NCI-H128 (cell line): ENCODE measurements around the gene RBM19.
"Not testable (repeated sequence)": the region's sequence is repeated elsewhere in the genome, so short reads cannot be mapped to it uniquely, and the experiment has no call there.

Experiments
- DNase-seq: peaks from one replicate; lab custom pipeline; 2025; ENCODE audit not compliant: unreplicated experiment; lab: John Stamatoyannopoulos, UW

The RBM19 gene, protein sequence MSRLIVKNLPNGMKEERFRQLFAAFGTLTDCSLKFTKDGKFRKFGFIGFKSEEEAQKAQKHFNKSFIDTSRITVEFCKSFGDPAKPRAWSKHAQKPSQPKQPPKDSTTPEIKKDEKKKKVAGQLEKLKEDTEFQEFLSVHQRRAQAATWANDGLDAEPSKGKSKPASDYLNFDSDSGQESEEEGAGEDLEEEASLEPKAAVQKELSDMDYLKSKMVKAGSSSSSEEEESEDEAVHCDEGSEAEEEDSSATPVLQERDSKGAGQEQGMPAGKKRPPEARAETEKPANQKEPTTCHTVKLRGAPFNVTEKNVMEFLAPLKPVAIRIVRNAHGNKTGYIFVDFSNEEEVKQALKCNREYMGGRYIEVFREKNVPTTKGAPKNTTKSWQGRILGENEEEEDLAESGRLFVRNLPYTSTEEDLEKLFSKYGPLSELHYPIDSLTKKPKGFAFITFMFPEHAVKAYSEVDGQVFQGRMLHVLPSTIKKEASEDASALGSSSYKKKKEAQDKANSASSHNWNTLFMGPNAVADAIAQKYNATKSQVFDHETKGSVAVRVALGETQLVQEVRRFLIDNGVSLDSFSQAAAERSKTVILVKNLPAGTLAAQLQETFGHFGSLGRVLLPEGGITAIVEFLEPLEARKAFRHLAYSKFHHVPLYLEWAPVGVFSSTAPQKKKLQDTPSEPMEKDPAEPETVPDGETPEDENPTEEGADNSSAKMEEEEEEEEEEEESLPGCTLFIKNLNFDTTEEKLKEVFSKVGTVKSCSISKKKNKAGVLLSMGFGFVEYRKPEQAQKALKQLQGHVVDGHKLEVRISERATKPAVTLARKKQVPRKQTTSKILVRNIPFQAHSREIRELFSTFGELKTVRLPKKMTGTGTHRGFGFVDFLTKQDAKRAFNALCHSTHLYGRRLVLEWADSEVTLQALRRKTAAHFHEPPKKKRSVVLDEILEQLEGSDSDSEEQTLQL

DNA sequence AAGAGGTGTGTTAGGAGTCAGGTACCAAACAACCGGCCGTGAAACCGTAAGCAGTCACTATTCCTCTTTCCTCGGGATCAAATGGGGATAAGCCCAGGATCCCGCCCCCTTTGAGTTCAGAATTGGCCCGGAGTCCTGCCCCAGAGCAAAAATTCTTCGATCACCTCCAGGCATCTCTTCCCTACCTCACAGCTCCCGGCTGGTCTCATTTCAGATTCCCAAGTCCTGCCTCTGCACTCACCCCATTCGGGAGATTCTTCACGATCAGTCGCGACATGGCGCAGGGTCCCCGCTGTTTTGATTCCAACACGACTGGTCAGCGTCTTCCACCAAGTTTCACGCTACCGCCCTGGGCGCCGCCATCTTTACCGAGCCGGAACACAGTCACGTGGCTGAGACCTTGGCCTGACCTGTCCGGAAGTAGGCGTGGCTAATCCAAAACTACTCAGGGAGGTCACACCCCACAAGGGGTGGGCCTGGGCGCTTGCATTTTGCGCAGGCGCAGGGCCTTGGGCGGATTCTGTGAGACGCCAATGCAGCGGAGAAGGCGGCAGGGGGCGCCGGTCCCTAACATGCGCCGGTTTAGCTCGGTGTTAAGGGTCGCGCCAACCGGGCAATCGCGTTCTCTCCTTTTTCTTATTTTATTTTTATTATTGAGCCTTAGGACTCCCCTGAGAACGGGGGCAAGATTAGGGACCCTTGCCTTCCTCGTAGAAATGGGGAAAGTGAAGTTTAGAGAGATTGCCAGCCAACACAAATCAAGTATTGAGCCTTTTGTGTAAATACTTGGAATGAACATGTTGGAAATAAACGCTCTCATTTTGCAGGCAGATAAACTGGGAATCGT lies at the start of gene RBM19:
Gene RBM19 (minus strand): TSS at position 375 of the 847 bp plus-strand sequence. CDS start 98 bp downstream, at position 277.
- peak; percentile 98 for DNase-seq

DNA sequence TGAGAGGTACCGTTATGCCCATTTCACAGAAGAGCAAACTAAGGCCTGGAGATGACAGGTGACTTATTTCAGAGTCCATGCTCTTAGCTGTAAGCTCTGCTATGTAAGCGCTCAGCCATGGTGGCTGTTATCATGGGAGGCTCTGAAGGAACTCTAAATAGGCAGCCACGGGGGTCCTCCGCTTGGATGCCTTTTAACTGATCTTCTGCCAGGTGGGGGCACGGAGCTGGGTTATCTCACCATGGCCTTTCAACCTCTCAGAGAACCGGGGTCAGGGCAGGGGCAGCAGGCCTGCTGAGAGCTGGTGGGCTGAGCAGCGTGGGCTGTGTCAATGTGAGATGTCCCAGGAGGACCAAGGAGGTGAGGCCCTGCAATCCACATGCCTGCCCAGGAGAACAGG lies 49.7 kb upstream of the RBM19 start:
- DNase-seq, result no peak

DNA sequence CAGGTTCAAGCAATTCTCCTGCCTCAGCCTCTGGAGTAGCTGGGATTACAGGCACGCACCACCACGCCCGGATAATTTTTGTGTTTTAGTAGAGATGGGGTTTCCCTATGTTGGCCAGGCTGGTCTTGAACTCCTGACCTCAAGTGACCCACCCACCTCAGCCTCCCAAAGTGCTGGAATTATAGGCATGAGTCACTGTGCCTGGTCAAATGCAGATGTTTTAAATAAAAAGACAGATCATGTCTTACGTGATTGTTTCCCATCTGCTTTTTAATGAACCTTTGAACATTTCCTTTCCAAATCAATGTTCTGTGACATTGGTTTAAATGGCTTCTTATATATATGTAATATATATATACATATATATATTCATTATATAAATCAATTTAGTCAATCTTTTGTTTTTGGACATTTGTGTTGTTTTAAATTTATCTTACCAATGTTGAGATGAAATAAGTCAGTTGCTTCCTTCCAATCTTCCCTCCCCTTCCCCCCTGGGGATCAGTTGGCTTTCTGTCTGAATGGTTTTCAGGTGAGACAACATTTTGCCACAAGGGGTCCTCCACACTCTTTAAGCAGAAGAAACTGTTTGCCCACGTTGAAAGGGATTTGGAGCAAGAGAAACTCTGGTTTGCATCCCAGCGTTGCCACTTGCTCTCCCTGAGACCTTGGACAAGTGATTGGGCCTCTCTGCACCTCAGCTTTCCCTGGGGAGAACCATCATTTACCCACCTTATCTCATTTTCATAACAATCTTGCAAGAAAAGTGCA lies 47.6 kb upstream of the RBM19 start:
- DNase-seq, result peak; percentile 60

DNA sequence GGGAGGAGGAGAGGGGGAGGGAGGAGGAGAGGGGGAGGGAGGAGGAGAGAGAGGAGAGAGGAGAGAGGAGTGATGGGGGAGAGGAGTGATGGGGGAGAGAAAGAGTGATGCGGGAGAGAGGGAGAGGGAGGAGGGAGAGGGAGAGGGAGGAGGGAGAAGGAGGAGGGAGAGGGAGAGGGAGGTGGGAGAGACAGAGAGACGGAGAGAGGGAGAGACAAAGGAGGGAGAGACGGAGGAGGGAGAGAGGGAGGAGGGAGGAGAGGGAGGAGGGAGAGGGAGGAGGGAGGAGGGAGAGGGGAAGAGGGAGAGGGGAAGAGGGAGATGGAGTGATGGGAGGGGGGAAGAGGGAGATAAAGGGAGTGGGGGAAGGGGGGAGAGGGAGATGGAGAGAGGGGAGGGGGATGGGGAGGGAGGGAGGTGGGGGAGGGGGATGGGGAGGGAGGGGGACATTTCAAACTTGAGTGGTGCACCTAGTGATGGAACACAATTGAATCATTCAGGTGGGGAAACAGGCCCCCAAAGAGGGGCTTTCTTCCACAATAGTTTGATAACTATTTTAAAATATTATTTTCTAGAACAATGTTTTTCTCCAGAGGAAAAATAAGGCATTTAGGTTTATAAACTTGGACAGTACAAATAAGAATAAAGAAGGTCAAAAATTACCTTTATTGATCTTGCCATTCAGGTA lies 46.8 kb upstream of the RBM19 start:
- DNase-seq, result no peak

DNA sequence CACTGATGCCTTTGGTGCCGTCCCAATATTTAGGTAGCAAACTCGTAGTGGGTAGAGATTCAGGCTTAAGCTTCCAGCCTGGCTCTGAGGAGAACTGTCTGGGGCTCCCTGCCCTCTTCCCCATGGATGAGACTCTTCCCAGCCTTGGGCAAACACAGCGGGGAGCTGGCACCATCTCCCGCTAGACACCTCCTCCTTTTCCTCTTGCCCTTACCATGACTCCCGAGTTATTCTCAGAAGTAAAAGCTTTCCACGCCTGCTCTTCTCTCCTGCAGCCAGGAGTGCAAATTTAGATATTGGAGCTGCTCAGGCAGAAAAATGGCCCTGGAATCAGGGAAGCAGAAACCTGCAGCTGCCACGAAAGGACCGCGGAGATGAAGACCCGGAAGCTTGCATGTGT lies 45.6 kb upstream of the RBM19 start:
- no peak for DNase-seq

DNA sequence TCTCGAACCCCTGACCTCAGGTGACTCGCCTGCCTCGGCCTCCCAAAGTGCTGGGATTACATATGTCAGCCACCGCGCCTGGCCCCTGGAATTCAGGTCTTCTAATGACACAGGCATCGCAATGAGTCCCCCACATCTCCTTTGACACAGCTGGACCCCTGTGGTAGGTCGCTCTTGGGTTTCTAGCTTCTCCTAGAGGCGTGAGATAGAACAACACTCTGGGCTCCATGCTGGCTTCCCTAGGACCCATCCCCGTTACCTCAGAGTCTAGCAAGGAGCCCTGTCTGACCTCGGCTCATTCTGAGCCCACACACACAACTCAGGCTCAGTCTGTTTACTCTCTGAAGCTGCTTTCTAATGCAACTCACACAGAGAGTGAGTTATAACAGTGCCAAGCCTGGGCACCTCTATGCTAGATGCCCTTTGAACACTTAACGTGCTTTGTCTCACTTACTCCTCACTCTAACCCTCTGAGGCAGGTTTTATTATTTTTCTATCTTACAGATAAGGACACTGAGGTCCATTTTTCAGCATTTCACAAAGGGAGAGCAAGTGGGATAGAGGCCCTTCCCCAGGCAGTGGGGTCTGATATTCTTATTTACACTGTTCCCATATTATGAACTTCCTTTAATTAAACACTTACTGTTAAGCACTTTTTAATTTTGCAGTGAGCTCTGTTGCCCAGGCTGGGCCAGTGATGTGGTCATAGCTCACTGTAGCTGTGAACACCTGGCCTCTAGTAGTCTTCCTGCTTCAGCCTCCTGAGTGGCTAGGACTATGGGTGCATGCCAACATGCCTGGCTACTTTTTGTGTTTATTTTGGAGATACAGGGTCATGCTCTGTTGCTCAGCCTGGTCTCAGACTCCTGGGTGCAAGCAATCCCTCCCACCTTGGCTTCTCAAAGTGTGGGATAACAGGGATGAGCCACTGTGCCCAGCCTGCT lies 40.6 kb upstream of the RBM19 start:
- no peak for DNase-seq

DNA sequence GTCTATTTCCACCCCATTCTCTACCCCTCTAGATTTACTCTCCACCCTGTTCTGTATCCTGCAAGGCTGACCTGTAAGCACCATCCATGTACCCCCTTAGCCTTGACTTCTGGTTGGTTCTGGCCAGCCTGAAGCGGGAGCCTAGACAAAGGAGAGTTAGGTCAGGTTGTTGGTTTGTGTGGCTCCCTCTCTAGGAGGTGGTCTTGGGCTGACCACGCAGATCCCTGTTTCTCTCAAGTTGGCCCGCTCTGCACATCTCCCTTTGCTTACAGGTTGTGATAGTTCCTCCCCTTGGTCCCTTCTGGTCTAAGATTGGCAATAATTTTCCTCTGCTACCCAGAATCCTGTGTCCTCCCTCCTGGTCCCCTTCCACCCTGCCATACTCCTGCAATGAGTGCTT lies 38.3 kb upstream of the RBM19 start:
- no peak for DNase-seq

DNA sequence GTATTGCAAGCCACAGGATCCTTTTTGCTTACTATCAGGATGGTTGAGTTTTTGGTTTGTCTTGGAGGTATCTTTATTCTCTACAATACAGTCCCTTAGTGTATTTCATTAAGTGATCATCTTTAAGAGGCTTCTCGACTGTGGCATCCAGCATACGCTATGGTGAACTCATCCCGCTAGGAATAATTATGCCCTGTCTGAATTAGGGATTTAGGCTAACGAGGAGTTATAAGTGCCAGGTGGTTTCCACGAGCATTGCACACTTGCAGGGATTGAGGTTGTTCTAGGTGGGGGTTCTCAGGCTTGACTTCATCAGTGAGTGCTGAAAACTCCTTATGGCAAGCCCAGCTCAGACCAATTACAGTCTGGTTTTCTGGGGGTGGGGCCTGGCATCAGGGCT lies 37.2 kb upstream of the RBM19 start:
- no peak for DNase-seq

DNA sequence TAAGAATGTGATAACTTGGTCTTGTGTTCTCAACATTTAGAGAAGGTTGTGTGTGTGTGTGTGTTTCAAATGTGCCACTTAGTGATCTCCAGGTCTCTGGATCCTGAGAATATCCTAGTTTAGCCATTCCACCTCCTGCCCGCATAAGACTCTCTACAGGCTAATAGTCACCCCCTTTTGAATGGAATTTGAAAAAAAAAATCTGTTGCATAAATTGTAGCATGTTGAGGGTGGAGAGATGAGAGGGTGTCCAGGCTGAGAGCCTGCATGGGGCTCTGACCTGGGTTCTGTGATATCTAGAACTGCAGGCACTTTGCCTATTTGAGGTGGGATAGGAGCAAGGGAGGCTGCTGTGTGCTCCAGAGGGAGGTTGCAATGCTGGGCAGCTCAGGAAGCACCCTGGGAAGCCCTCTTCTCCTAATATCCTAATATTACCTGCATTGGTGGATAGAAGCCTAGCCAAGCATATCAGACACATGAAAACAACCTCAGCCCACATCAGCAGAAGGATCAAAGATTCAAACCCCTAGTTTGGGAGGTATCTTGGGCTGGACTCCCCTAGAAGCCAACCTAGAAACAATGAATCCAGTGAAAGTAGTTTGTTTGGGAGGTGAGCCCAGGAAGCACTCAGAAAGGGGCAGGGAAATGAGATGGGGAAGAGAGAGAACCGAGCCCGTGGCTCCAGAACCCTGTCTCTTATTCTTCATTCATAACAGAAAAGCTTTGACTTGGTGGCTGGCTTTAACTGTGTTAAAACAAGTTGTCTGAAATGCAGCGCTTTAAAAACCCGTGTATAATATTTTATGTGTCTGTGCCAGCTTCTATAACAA lies 35.6 kb upstream of the RBM19 start:
- DNase-seq, result no peak

DNA sequence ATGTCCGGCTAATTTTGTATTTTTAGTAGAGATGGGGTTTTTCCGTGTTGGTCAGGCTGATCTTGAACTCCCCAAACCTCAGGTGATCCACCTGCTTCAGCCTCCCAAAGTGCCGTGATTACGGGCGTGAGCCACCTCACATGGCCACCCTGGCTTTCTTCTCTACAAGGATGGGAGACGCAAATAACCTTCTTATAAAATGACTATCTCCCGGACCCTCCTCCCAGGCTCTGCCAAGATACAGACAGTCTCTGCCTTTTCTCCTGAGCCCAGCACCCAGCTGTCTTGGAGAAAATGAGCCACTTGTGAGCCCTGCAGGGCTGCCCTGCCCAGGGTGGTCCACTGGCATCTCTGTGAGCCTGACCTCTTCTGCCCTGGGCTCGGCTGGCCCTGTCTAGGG lies 34.7 kb upstream of the RBM19 start:
- DNase-seq, result no peak

DNA sequence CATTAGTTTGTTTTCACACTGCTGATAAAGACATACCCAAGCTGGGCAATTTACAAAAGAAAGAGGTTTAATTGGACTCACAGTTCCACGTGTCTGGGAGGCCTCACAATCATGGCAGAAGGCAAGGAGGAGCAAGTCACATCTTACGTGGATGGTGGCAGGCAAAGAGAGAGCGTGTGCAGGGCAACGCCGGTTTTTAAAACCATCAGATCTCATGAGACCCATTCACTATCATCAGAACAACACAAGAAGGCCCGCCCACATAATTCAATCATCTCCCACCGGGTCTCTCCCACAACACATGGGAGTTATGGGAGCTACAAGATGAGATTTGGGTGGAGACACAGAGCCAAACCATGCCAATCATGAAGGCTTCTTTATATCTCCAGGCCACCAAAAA lies 34.1 kb upstream of the RBM19 start:
- DNase-seq, result not testable (repeated sequence)

DNA sequence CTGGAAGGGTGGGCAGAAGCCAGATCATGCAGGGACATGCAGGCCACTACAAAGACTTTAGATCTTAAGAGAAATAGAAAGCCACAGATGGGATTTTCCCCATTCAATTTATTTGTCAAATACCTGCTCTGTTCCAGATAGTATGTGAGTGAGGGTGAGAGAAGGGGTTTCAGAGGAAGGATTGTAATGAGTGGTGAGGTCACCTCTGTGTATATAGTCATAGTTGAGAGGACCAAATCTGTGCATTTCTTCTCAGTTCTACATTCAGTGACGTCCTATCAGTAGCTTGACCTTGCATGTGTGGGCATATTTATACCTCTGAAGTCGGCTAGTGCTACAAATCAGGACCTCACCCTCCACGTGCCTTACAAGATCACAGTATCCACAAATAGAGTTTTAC lies 31.2 kb upstream of the RBM19 start:
- no peak for DNase-seq

DNA sequence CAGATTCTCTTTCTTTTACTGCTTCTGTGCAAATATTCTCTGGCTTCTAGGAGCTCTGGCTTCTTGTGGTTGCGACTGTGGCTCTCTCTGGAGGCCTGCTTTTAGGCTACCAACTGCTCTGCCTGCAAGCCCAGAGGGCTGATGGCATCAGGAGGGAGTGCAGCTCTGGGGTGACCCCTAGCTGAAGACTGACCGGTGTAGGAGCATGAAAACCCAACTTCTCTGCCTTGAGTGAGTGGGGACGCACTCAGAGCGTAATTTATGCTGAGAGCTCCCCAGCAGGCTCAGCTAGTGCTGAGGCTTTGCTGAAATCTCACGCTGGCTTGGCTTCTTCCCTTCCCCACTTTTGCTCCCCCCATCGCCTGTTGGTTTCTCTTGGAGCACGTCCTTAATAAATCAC lies 29.9 kb upstream of the RBM19 start:
- no peak for DNase-seq

DNA sequence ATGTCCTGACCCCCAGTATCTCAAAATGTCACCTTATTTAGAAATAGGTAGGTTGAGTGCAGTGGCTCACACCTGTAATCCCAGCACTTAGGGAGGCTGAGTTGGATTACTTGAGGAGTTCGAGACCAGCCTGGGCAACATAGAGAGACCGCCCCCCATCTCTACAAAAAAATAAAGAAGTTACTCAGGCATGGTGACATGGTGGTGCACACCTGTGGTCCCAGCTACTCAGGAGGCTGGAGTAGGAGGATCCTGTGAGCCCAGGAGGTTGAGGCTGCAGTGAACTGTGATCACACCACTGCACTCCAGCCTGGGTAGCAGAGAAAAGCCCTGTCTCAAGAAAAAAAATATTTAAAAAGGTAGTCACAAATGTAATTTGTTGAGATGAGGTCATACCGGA lies 27.9 kb upstream of the RBM19 start:
- no peak for DNase-seq

DNA sequence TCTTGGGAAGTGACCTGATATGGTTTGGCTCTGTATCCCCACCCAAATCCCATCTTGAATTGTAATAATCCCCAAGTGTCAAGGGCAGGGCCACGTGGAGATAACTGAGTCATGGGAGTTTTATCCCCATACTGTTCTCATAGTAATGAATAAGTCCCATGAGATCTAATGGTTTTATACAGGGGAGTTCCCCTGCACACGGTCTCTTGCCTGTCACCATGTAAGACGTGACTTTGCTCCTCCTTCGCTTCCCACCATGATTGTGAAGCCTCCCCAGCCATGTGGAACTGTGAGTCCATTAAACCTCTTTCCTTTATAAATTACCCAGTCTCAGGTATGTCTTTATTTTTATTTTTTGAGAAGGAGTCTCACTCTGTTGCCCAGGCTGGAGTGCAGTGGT lies 26.6 kb upstream of the RBM19 start:
- DNase-seq, result not testable (repeated sequence)

DNA sequence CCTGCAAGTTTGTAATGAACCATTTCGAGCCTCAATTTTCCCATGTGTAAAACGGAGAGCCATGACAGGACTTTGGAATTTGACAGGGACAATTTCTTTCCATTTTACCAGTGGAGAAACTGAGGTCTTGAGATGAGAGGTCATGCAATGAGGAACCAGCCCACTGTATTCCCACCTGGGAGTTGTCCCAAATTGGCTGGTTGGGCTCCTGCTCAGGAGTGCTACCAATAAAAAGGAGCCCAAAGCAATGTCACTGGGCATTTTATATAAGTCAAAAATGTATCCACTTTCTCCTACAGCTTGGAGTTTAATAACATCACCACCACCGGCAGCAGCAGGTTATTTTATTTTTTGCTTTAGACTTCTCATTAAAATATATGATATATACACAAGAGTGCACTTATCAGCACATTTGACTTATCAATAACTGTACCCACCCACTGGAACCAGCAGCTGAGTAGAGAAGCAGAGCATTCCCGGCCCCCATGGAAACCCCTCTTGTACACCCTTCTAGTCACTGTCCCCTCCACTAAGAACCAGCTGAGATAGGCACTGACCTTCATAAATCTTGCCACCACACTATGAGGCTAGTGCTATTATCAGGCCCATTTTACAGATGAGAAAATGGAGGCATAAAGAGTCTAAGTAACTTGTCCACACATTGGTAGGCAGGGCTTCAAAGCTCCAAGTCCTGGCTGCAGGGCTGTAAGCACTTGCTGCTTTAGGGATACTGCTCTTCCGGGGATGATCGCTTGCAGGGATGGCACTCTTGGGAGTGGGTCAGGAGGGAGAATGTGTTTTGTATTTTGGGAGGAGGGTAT lies 25.3 kb upstream of the RBM19 start:
- DNase-seq, result no peak
